Measurements from ENCODE around the gene CSRNP3.
"Not testable (repeated sequence)": the region's sequence is repeated elsewhere in the genome, so short reads cannot be mapped to it uniquely, and the experiment has no call there.

The CSRNP3 gene

DNA sequence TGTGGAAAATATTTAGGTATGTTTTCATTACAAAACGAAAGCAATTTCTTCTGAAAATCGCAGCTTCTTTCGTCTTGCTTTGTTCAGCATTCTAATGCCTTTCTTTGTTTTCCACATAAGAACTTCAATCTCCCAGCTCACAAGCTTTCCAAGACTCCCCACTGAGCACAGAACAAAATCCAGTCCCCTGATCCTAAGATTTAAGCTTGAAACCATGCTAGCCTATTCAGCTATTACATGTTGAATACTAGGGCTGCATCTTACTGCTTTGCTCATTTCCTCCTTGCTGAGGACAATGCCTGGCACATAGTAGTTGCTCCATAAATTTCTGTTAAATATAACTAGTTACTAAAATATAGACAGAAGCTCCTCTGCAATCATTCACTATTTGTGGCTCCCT lies 163.9 kb downstream of the CSRNP3 start:
- DNase-seq, result no peak

DNA sequence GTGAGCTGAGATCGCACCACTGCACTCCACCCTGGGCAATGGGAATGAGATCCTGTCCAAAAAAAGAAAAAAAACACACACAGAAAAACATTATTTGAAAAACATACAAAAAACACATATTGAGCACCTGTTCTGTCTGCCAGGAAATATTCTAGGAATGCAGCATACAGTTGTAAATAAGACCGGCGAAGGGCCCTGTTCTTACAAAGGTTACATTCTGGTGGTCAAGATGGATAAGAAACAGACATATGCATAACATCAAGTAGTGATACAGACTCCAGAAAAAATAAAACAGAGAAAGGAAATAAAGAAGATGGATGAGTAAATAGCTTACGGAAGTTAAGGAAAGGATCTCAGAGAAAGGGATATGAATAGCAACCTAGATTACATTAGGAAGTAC lies 164.8 kb downstream of the CSRNP3 start:
- no peak for DNase-seq

DNA sequence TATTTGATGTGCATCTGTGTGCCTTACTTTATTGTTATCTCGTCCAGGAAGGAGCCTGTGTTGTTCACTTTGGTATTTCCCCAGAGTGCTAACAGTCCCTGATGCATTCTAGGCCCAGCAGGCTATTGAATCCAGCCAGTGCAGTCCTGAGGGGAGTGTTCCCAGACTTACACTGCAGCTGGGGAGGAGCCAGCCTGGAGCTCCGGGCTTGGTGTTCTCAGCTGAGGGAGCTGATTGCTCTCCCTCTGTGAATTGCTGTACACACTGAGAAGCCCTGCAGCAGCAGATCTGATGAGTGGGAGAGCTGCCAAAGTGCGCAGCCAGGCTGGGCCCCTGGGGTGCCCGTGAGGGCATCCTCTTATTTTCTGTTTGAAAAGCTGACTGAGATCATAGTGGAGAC lies 165.4 kb downstream of the CSRNP3 start:
- DNase-seq, result peak; percentile 6 to 92 (median 63)

DNA sequence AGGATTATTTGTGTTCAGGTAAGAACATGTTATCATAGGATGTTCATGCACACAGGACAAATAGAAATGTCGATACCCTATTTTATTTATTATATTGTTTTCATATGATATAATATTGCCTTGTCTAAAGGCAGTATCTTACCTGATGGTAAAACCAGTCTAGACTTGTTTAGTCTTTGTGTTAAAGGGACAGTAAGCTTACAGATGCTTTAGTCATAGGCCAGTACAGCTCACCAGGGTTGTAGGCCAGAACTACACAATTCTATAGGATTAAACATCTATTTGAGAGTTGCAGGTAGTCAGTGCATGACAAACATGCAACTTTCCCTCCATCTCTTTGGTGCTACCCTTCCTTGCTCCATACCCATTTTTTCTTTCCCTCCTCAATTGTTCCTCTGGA lies 166.0 kb downstream of the CSRNP3 start:
- no peak for DNase-seq

DNA sequence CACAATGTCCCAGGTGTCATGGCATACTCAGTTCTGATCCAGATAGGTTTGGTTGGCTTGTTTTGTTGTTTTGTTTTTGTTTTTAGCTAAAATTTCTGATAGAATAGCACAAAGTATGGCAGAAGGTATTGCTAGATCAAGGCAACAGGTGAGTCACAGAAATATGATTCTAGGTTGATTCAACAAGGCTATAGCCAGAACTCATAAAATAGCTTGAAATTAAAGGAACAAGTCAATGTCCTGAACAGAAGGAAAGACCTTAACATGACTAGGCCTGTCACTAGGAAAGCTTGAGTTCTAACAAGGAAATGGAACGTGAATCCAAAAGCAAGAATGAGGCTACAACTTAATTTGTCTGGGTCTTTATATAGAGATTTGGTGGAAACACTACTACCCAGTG lies 167.5 kb downstream of the CSRNP3 start:
- no peak for DNase-seq

DNA sequence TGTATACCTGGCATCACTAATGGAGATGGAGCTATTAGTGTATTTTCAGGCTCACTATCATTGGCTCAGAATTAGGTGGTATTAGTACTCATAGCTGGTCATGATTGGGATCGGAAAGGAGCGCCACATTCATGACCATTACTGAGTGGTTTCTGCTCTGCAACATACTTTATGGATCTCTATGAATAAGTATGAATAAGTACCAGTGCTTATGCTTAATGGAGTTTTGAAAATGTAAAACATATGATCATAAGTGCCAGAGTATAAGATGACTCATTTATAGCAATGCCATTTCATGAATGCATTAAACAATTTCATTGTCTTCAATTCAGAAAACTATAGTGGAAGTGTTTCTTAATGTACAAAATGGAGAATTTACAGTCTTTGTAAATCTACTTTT lies 167.9 kb downstream of the CSRNP3 start:
- DNase-seq, result no peak

DNA sequence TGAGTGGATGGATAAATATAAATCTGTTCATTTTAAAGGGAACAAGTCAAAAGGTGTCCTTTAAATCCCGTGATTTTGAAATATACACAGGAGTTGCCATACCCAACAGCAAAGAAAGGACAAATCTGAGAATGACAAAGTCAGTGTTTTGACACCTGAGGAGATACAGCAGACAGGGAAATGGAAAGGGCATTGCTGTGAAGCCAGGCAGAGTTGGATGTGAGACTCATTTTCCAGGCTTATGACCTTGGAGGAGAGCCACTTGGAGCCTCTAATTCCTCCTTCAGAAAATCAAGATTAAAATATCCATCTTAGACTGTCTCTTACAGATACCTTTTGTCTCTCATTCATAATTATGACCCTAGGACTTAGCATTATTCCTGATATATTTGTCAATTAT lies 170.0 kb downstream of the CSRNP3 start:
- no peak for DNase-seq

DNA sequence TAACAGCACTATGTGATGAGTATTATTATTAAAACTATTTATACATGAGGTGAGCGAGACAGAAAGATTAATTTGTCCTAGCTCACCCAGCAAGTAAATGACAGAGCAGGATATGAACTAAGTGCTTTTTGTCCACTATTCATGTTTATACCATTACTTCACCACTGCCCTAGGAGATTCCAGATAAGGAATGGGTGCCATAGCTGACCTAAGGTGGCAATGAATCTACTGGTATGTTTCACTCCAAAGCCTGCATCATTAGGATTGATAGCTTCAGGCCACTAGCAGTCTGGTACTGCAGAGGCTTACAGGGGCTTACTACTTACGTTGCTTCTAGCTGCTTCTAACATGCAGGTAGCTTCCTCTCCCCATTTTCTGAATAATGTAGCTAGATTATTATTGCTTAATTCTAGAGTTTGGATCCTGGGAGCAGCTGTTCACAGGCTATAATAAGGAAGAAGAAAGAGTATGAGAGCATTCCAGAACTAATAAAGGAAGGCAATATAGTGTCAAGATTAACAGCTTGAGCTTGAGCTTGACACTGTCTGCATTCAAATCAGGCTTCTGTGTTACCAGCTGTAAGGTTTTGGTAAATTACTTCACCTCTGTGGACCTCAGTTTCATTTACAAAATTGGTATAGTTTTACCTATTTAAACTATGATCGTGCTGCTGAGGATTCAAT lies 170.9 kb downstream of the CSRNP3 start:
- no peak for DNase-seq

DNA sequence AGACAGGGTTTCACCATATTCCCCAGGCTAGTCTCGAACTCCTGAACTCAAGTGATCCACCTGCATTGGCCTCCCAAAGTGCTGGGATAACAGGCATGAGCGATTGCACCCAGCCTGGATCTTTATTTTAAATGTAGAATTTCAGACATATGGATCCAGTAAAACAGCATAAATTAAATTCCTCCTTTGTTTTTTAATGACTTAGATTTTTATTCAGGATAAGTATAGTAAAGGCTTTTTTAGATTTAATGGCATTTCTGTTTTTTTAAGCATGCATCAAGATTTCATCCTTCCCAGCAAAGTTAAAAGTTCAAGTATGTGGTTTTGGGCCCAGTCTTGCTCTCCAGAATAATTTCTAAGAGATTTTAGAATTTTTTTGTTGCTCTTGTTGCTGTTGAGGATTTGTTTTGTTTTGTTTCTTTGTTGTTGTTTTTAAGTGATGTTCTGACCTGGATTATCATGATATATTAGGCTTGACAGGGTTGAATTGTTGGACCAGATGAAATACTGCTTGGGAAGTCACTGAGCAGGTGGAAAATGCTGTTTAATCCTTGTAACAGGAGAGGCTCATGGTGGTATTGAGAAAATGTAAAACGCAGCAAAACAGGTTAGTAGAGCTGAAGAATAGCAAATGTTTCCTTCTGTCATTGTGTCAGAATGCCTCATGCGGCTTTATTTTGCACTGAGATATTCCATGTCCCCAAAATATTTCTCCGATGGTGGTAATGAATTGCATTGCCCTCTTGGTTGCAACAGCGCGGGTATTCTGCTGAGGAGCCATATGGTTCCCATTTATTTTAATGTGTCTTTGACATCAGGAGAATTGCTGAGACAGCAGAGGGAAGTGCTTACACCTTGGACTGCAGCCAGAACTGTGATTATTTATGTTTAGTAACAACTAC lies 176.7 kb downstream of the CSRNP3 start:
- no peak for DNase-seq

DNA sequence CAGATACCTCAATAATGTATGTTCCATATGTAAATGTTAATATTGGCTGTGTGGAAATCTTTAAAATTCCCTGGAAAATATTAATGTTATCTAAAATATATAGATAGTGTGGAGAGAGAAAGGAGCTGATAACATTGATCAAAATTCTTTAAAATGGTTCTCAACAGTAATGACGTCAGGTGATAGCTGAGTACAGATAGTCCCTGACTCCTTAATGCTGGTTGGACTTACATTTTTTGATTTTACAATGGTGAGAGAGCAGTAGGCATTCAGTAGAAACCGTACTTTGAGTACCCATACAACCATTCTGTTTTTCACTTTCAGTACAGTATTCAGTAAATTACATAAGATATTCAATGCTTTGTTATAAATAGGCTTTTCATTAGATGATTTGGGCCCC lies 177.9 kb downstream of the CSRNP3 start:
- DNase-seq, result no peak

DNA sequence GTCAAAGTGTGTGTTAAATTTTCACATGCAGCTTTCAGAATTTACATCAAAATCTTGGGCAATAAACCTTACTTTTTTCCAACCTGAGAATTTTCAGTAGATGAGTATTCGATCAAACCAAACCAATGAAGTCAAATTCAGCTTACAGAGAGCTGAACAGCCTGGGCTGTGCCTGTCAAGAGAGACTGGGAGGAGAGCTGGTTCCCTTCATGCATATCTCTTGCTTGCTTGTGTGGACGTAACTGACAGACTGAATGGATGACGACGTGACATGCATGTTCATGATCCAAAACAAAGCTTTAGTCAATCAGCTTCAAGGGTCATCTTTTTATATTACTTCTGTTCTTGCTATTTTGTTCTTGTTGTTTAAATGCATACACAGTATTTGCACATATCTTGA lies 179.3 kb downstream of the CSRNP3 start:
- peak in 18 of 51 donors; percentile 1 to 71 (median 28) for DNase-seq

DNA sequence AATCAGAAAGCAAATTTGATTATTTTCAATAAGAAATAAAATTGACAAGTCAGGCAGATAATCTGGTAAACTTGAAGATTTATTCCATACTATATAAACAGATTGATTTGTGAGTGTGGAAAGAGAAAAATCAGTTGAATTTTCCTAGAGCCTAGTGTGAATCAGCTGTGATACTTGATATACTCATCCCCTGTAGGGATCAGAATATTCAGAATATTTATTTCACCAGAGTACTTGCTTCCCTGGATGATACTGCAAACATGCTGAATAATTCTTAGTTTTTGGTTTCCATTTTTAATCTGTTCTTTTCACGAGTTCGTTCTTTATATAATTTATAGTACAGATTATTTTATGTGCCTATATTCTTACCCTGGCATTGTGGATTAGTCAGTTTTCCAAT lies 181.7 kb downstream of the CSRNP3 start:
- no peak for DNase-seq

DNA sequence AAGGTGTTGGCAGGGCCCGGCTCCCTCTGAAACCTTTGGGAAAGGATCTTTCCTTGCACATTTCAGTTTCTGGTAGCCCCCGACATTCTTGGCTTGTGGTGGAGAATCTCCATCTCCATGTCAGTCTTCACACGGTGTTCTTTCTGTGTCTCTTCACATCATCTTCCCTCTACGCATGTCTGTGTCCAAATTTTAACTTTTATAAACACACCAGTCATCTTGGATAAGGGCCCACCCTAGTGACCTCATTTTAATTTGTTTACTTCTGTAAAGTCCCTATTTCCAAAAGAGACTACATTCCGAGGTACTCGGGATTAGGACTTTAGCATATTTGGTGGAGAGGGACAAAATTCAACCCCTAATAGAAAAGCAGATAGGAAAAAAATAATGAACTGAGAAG lies 186.2 kb downstream of the CSRNP3 start:
- DNase-seq, result no peak

DNA sequence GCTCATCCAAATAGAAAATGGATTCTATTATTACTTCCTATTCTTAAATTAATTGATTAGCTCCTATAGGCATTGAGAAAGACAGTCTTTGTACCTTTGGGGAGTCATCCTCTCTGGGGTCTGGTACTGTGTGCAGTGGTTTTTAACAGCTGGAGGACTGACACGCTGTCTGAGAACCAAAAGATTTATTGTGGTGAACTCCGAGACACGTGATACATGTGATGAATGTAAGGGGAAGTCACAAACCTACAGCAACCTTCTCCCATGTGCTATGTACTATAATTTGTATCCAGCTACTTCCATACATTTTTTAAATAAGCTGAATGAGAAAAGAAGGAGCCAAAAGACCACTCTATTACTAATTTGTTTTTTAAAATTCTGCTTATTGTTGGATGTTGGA lies 190.9 kb downstream of the CSRNP3 start:
- DNase-seq, result no peak

DNA sequence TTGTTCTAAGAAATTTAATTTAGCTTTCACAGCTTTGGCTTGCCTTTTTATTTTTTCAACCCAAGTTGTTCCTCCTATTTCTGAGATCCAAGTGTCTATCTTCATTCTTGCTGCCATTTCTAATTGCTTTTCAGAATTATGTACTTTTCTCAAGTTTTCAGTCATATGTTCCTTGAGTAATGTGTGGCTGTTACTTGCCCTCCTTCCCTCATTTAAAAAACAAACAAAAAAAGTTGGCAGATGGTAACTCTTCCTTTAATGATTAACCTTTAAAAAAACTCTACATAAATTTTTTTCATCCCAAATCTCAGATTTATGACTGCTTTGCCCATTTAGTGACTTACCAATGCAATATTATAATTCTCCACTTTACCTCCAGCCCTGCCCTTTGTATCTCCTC lies 193.2 kb downstream of the CSRNP3 start:
- no peak for DNase-seq

DNA sequence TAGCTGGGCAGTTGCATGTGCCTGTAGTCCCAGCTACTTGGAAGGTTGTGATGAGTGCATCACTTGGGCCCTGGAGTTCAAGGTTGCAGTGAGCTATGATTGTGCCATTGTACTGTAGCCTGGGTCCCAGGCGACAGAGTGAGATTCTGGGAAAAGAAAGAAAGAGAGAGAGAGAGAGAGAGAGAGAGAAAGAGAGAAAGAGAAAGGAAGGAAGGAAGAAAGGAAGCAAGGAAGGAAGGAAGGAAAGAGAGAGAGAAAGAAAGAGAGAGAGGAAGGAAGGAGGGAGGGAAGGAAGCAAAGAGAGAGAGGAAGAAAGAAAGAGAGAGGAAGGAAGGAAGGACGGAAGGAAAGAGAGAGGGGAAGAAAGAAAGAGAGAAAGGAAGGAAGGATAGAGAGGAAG lies 196.1 kb downstream of the CSRNP3 start:
- DNase-seq, result no peak

DNA sequence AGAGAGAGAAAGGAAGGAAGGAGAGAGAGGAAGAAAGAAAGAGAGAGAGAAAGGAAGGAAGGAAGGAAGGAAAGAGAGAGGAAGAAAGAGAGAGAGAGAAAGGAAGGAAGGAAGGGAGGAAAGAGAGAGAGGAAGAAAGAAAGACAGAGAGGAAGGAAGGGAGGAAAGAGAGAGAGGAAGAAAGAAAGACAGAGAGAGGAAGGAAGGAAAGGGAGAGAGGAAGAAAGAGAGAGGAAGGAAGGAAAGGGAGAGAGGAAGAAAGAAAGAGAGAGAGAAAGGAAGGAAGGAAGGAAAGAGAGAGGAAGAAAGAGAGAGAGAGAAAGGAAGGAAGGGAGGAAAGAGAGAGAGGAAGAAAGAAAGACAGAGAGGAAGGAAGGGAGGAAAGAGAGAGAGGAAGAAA lies 196.6 kb downstream of the CSRNP3 start:
- DNase-seq, result not testable (repeated sequence)

DNA sequence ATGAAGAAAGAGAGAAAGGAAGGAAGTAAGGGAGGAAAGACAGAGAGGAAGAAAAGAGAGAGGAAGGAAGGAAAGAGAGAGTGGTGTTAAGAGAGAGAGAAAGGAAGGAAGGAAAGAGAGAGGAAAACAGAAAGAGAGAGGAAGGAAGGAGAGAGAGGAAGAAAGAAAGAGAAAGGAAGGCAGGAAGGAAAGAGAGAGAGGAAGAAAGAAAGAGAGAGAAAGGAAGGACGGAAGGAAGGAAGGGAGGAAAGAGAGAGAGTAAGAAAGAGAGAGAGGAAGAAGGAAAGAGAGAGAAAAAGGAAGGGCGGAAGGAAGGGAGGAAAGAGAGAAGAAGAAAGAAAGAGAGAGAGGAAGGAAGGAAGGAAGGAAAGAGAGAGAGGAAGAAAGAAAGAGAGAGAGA lies 197.1 kb downstream of the CSRNP3 start:
- no peak for DNase-seq

DNA sequence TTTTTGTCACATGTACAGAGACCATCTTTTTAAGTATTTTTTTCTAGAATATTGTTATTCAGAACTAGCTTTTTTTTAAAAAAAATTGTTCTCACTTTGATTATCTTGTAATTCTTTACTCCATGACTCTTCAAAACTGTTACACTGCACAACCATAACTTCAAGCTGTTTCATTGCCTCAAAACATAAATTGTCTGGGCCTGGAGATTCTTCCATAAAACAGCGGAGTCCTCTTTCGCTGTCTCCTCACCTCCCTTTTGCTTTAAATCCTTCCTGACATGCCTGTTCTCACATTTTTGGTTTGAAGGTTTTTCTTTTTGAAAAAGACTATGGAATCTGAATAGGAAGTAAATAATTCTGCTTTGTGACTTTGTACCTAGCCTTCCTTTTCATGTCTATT lies 197.9 kb downstream of the CSRNP3 start:
- DNase-seq, result no peak

DNA sequence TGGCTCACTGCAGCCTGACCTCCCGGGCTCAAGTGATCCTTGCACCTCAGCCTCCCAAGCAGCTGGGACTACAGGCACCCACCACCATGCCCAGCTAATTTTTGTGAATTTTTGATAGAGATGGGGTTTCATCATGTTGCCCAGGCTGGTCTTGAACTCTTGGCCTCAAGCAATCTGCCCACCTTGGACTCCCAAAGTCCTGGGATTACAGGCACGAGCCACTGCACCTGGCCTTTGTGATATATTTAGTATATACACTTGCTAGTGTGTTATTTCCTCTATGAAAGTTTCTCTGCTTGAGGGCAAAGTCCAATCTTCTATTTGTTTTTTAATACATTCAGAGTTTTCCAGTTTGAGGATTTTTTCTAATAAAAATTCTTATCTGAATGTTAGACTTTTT lies 205.3 kb downstream of the CSRNP3 start:
- no peak for DNase-seq

DNA sequence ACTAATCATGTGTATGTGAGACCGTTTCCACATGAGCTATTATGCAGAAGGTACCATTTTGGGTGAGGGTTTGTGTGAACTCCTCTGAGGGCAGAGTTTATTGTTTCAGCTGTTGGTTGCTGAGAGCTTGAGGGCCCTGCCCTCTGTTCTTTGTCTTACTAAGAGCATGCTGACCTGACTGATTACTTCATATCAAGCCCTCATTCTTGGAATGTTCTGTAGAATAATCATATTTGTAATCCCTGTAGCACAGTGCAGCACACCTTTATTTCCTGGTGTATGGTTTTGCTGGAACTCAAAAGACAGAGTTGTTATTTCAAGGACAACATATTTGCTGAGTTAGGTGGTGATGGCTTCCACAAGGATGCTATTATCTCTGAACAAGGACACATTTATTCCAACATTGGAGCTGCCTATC lies 206.1 kb downstream of the CSRNP3 start:
- DNase-seq, result peak in 2 of 51 donors; percentile 14 to 28

DNA sequence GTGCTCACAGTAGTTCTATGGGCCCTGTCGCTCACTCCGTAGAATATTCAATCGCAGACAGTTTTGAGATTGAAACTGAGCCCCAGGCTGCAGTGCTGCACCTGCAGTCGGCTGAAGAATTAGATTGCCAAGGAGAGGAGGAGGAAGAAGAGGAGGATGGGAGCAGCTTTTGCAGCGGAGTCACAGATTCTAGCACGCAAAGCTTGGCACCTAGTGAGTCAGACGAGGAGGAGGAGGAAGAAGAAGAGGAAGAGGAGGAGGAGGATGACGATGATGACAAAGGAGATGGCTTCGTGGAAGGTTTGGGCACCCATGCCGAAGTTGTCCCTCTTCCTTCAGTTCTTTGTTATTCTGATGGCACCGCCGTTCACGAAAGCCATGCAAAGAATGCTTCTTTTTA lies 209.4 kb downstream of the CSRNP3 start:
- DNase-seq, result peak in 2 of 51 donors; percentile 21 to 50

DNA sequence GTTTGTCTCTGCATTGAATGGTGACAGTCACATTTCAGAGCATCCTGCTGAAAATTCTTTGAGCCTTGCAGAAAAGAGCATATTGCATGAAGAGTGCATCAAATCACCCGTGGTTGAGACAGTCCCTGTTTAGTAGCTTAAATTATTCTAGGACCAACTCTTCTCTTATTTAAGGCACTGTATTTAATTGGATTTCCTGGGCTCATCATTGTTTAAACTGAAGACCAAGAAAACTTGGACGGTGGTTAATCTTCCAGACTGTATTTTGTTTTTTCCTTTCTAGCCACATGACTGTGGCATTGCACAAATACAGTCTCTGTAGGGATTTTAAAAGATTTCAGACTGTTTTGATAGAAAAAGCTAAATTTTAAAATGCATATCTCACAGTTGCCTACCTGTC lies 210.1 kb downstream of the CSRNP3 start:
- DNase-seq, result no peak
